HepG2 (cell line): ENCODE results near the gene RAD18. TPM values are rescaled to one million over a fixed set of nuclear protein-coding genes. Genes with fewer than 3 reads are reported as not detected.

Experiments
- AHR ChIP-seq: IDR thresholded peaks from 2 replicates; pipeline ENCODE4 v1.6.1; 2018; ENCODE audit warnings: missing genetic modification reagents, missing compliant biosample characterization
- MBNL3 ChIP-seq: fragments of 250-450 bp; sonication (Bioruptor Pico); conservative IDR thresholded peaks from 2 replicates; pipeline ENCODE4 v1.8.0; 2022; ENCODE audit warnings: mild to moderate bottlenecking, inconsistent platforms
- RXRA ChIP-seq: sonication (generic); formaldehyde crosslinking; IDR thresholded peaks from 2 replicates; pipeline ENCODE4 v1.5.1; 2020; ENCODE audit warnings: missing genetic modification reagents
- ZNF382 ChIP-seq: sonication (generic); formaldehyde crosslinking; IDR thresholded peaks from 2 replicates; pipeline ENCODE4 v1.5.0; 2020; ENCODE audit warnings: missing genetic modification reagents, mild to moderate bottlenecking, borderline replicate concordance
- polyA plus RNA-seq, 8 experiments: library from polyadenylated mRNA; depleted of rRNA in 3 of 8; stranded (reverse) in 7 of 8; unstranded in 1 of 8; fragments of >200 nt; fragmentation: Illumina TruSeq in 4 of 8; extraction: Trizol in 4 of 8; gene quantifications; 2 replicates each; pipeline versions ENCODE4 v1.2.1 to v1.2.3, GENCODE V29; 2011 to 2016; ENCODE audit warnings: low read depth in 4 of 8, missing spikeins in 1 of 8, mixed read lengths in 1 of 8; ENCODE audit not compliant: insufficient read depth in 1 of 8
- total RNA-seq, 5 experiments: library from RNA; depleted of rRNA; stranded (reverse); fragments of >200 nt; fragmentation: Illumina TruSeq; extraction: Trizol; gene quantifications; 2 replicates each; pipeline ENCODE4 v1.2.3, GENCODE V29; 2016; ENCODE audit warnings: low read depth in 1 of 5
- TF ChIP-seq, protein P1 (sequence below): fragments of 450-650 bp; IDR thresholded peaks from 2 replicates; pipeline ENCODE4 v1.6.1; 2017
- TF ChIP-seq, protein P2 (sequence below): sonication (generic); formaldehyde crosslinking; IDR thresholded peaks from 2 replicates; pipeline ENCODE4 v1.8.1; 2022; ENCODE audit warnings: low read depth, mild to moderate bottlenecking, missing genetic modification reagents
- TF ChIP-seq, protein P3 (sequence below): sonication (generic); formaldehyde crosslinking; IDR thresholded peaks from 2 replicates; pipeline ENCODE4 v1.4.0; 2020; ENCODE audit warnings: missing genetic modification reagents
- TF ChIP-seq, protein P4 (sequence below): sonication (generic); formaldehyde crosslinking; IDR thresholded peaks from 2 replicates; pipeline ENCODE4 v1.8.0; 2023; ENCODE audit warnings: mild to moderate bottlenecking, missing genetic modification reagents

Gene RAD18
- total and polyA plus RNA-seq, 2 of the 13 experiments (the other 11 are each of a cell fraction or from before 2014, with no cell fraction given): 5.9 to 20.7 TPM

DNA sequence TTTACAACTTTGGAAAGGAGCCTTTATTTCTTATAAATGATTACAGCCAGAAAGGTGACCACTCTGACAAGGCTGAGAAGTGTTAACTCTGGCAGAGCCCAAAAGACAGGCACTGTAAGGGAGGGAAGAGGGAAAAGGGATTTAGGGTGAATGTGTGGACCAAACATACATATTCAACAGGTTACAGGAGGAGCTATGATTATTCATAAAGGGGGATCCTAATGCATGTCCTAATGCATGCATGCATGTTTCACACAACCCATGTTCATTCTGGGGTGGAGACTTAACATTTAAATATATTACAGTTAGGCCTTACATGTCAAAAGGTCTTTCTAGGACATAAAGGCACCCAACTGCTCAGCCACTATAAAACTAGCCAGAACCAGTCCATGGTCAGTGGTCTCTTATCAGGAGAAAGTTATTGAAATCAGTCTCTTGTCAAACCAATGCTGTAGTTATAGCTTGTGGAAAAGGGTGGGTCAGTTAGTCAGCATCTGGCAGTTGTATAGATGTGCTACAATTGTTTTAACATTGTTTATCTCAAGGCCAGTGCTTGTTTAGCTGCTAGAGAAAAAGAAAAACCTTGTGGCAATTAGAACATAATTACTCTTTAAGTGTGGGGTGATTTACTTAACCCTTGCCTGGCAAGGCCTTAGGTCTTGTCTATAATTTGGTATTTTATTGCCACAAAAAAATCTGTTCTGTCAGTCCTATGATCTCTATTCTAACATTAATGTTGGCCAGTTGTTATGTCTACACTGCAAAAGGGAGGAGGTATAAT, 77.5 kb downstream of the RAD18 start (continued):
- TF ChIP-seq, protein P1, sequence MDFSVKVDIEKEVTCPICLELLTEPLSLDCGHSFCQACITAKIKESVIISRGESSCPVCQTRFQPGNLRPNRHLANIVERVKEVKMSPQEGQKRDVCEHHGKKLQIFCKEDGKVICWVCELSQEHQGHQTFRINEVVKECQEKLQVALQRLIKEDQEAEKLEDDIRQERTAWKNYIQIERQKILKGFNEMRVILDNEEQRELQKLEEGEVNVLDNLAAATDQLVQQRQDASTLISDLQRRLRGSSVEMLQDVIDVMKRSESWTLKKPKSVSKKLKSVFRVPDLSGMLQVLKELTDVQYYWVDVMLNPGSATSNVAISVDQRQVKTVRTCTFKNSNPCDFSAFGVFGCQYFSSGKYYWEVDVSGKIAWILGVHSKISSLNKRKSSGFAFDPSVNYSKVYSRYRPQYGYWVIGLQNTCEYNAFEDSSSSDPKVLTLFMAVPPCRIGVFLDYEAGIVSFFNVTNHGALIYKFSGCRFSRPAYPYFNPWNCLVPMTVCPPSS: no peak
- TF ChIP-seq, protein P2, sequence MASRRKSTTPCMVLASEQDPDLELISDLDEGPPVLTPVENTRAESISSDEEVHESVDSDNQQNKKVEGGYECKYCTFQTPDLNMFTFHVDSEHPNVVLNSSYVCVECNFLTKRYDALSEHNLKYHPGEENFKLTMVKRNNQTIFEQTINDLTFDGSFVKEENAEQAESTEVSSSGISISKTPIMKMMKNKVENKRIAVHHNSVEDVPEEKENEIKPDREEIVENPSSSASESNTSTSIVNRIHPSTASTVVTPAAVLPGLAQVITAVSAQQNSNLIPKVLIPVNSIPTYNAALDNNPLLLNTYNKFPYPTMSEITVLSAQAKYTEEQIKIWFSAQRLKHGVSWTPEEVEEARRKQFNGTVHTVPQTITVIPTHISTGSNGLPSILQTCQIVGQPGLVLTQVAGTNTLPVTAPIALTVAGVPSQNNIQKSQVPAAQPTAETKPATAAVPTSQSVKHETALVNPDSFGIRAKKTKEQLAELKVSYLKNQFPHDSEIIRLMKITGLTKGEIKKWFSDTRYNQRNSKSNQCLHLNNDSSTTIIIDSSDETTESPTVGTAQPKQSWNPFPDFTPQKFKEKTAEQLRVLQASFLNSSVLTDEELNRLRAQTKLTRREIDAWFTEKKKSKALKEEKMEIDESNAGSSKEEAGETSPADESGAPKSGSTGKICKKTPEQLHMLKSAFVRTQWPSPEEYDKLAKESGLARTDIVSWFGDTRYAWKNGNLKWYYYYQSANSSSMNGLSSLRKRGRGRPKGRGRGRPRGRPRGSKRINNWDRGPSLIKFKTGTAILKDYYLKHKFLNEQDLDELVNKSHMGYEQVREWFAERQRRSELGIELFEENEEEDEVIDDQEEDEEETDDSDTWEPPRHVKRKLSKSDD (CRISPR knock-in tag): no peak
- TF ChIP-seq, protein P3, sequence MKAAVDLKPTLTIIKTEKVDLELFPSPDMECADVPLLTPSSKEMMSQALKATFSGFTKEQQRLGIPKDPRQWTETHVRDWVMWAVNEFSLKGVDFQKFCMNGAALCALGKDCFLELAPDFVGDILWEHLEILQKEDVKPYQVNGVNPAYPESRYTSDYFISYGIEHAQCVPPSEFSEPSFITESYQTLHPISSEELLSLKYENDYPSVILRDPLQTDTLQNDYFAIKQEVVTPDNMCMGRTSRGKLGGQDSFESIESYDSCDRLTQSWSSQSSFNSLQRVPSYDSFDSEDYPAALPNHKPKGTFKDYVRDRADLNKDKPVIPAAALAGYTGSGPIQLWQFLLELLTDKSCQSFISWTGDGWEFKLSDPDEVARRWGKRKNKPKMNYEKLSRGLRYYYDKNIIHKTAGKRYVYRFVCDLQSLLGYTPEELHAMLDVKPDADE: no peak
- TF ChIP-seq ZNF382 (CRISPR knock-in tag): no peak
- TF ChIP-seq MBNL3 (CRISPR knock-in tag): no peak
- TF ChIP-seq RXRA (CRISPR knock-in tag): no peak
- TF ChIP-seq AHR: no peak
- TF ChIP-seq, protein P4, sequence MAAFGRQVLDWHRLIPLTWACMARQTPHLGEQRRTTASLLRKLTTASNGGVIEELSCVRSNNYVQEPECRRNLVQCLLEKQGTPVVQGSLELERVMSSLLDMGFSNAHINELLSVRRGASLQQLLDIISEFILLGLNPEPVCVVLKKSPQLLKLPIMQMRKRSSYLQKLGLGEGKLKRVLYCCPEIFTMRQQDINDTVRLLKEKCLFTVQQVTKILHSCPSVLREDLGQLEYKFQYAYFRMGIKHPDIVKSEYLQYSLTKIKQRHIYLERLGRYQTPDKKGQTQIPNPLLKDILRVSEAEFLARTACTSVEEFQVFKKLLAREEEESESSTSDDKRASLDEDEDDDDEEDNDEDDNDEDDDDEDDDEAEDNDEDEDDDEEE (CRISPR knock-in tag): no peak
